Keratinocyte (primary cell): ENCODE measurements around the gene DPYSL4. TPM values are rescaled to one million over a fixed set of nuclear protein-coding genes. Genes with fewer than 3 reads are reported as not detected.

Experiments used
- DNase-seq: peaks from one replicate; pipeline ENCODE4 v3.0.0-alpha.2; 2011; ENCODE audit warnings: low read depth, missing footprints, low spot score
- FAIRE-seq: peaks from 2 replicates; lab custom pipeline; 2011; peaks lifted over from hg19 to GRCh38; lab: Jason Lieb, UNC
- H2AFZ ChIP-seq: 2 replicates; pipeline ENCODE4 v1.6.0; 2012; ENCODE audit warnings: low read length, control low read depth, inconsistent platforms; ENCODE audit not compliant: control insufficient read depth
- H3K27ac ChIP-seq: 2 replicates; pipeline ENCODE4 v1.5.1; 2011; ENCODE audit warnings: low read length; ENCODE audit not compliant: control insufficient read depth, insufficient read depth
- H3K27me3 ChIP-seq: 3 replicates; pipeline ENCODE4 v1.6.0; 2011; ENCODE audit warnings: low read length; ENCODE audit not compliant: control insufficient read depth, insufficient read depth; ENCODE audit errors: extremely low read depth
- H3K36me3 ChIP-seq, 2 experiments: 2 replicates in 1 of 2; 3 replicates in 1 of 2; pipeline ENCODE4 v1.5.1; 2011; ENCODE audit warnings: low read length in 2 of 2, mild to moderate bottlenecking in 1 of 2; ENCODE audit not compliant: control insufficient read depth in 2 of 2, insufficient read depth in 2 of 2; ENCODE audit errors: extremely low read depth in 1 of 2
- H3K4me1 ChIP-seq: 3 replicates; pipeline ENCODE4 v1.5.1; 2011; ENCODE audit warnings: low read length; ENCODE audit not compliant: control insufficient read depth, insufficient read depth; ENCODE audit errors: extremely low read depth
- H3K4me2 ChIP-seq: 3 replicates; pipeline ENCODE4 v1.6.0; 2011; ENCODE audit warnings: low read depth, low read length; ENCODE audit not compliant: control insufficient read depth, insufficient read depth; ENCODE audit errors: extremely low read depth
- H3K4me3 ChIP-seq, 3 experiments: fragments of 200-600 bp in 1 of 3; sonication (generic) in 1 of 3; 2 replicates in 2 of 3; 3 replicates in 1 of 3; pipeline ENCODE4 v1.5.1; 2011 to 2016; ENCODE audit warnings: low read length in 3 of 3, mild to moderate bottlenecking in 3 of 3, control low read depth in 2 of 3, inconsistent platforms in 1 of 3, low read depth in 1 of 3, mixed read lengths in 1 of 3, mixed run types in 1 of 3, moderate library complexity in 1 of 3; ENCODE audit not compliant: control insufficient read depth in 2 of 3, insufficient read depth in 2 of 3; ENCODE audit errors: extremely low read depth in 1 of 3
- H3K79me2 ChIP-seq: 2 replicates; pipeline ENCODE4 v1.6.0; 2012; ENCODE audit warnings: low read length; ENCODE audit not compliant: control insufficient read depth, insufficient read depth
- H3K9ac ChIP-seq: 3 replicates; pipeline ENCODE4 v1.6.0; 2011; ENCODE audit warnings: low read length; ENCODE audit not compliant: control insufficient read depth, insufficient read depth; ENCODE audit errors: extremely low read depth
- H3K9me1 ChIP-seq: 3 replicates; pipeline ENCODE4 v1.6.0; 2011; ENCODE audit warnings: low read length; ENCODE audit not compliant: control insufficient read depth, insufficient read depth; ENCODE audit errors: extremely low read depth
- H3K9me3 ChIP-seq: 2 replicates; pipeline ENCODE4 v1.5.1; 2012; ENCODE audit warnings: low read depth, low read length; ENCODE audit not compliant: control insufficient read depth
- H4K20me1 ChIP-seq: 3 replicates; pipeline ENCODE4 v1.6.0; 2011; ENCODE audit warnings: low read length; ENCODE audit not compliant: control insufficient read depth, insufficient read depth; ENCODE audit errors: extremely low read depth
- EZH2 ChIP-seq: IDR thresholded peaks from one replicate; pipeline ENCODE4 v1.6.1; 2012; ENCODE audit warnings: inconsistent platforms, mild to moderate bottlenecking, low read length, moderate library complexity
- dilution Hi-C: fragments of 300-500 bp; cut with MboI; formaldehyde crosslinking; loops from one replicate; pipeline ENCODE4 v1.7.0; 2020; ENCODE audit warnings: low sequenced_read_pairs; ENCODE audit not compliant: extremely low pct_ligation_motif_present
- polyA plus RNA-seq, 5 experiments: library from polyadenylated mRNA; depleted of rRNA in 3 of 5; stranded (reverse) in 3 of 5; stranded (forward) in 1 of 5; unstranded in 1 of 5; fragments of >200 nt; gene quantifications; 1 replicate in 1 of 5; 2 replicates in 3 of 5; 3 replicates in 1 of 5; pipeline versions ENCODE4 v1.2.1 to v1.2.3, GENCODE V29; 2011 to 2012; ENCODE audit warnings: missing spikeins in 2 of 5, low read depth in 1 of 5, low replicate concordance in 1 of 5
- TF ChIP-seq, protein P1 (sequence below), 3 experiments: IDR thresholded peaks in 1 of 3; conservative IDR thresholded peaks in 1 of 3; optimal IDR thresholded peaks in 1 of 3; 2 replicates in 2 of 3; 3 replicates in 1 of 3; pipeline versions ENCODE3 to v1.5.1; 2011; ENCODE audit warnings: low read length in 3 of 3, mild to moderate bottlenecking in 3 of 3, moderate library complexity in 2 of 3, control low read depth in 1 of 3, inconsistent platforms in 1 of 3; ENCODE audit not compliant: insufficient read depth in 2 of 3; ENCODE audit errors: extremely low read depth in 1 of 3

The DPYSL4 gene
- polyA plus RNA-seq, 1 donor (not counting 4 experiments of a cell fraction or from before 2014, with no cell fraction given) = 7.4 TPM

DNA sequence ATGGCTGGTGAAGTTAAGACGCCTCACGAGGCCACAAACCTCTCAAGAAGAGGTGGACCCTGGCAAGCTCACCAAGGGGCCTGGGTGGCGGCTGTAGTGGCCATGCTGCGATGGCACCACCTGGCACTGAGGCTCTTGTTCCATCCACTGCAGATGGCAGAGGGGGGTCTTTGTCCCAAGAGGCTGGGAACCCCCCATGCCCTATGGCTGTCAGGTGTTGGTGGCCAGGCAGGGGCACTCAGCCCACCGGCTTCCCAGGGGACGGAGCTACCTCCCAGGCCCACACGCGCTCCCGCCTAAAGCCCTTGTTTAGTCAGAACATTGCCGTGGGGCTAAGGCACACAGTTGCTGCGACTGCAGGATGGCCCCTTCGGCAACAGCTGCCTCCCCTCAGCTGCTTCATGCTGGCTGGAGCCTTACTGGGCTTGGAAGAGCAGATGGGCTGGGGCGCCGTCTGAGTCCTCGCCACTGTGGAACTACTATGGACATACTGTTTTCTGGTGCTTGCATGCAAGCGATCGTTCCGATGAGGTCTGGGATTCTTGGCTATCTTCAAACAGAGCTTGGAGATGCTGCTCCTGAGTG lies 46.8 kb downstream of the DPYSL4 start:
- Histone ChIP-seq H2AFZ (no peak overlapping the region), H3K27me3 (no peaks in the 10 kb centered on the region), H3K36me3 (no peaks in the 10 kb centered on the region), H3K4me2 (no peak overlapping the region), H3K9me1 (no peaks in the 10 kb centered on the region), H3K4me1 (no peaks in the 10 kb centered on the region), H3K9me3 (no peaks in the 10 kb centered on the region), H3K9ac (no peak overlapping the region), H3K79me2 (no peaks in the 10 kb centered on the region), H3K27ac (no peak overlapping the region), H4K20me1 (no peaks in the 10 kb centered on the region), H3K4me3 (no peak overlapping the region)
- FAIRE-seq (no peak), DNase-seq (no peak)
- dilution Hi-C loops = no loop called here
- TF ChIP-seq, protein P1, sequence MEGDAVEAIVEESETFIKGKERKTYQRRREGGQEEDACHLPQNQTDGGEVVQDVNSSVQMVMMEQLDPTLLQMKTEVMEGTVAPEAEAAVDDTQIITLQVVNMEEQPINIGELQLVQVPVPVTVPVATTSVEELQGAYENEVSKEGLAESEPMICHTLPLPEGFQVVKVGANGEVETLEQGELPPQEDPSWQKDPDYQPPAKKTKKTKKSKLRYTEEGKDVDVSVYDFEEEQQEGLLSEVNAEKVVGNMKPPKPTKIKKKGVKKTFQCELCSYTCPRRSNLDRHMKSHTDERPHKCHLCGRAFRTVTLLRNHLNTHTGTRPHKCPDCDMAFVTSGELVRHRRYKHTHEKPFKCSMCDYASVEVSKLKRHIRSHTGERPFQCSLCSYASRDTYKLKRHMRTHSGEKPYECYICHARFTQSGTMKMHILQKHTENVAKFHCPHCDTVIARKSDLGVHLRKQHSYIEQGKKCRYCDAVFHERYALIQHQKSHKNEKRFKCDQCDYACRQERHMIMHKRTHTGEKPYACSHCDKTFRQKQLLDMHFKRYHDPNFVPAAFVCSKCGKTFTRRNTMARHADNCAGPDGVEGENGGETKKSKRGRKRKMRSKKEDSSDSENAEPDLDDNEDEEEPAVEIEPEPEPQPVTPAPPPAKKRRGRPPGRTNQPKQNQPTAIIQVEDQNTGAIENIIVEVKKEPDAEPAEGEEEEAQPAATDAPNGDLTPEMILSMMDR (optimal IDR thresholded peaks at IDR 0.05 in 1 of 3, IDR thresholded peaks at IDR 0.05 in 1 of 3, conservative IDR thresholded peaks at IDR 0.05 in 1 of 3; ENCODE audit: extremely low read depth in 1 of 3, insufficient read depth in 2 of 3, low read length in 3 of 3) = no peak
- TF ChIP-seq EZH2 = no peak

DNA sequence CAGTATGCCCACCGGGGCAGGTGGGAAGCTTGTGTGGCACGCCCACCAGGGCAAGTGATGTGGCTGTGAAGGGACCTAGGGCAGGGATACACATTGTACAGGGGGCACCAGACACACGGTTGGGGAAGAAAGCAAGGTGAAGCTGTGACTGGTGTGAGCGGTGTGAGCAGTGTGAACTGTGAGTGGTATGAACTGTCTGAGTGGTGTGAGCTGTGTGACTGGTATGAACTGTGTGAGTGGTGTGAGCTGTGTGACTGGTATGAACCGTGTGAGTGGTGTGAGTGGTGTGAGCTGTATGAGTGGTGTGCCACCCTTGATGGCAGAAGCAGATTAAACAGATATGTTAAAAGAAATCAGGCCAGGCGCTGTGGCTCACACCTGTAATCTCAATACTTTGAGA lies 48.1 kb downstream of the DPYSL4 start:
- Histone ChIP-seq H3K36me3 (no peaks in the 10 kb centered on the region), H3K27ac (no peak overlapping the region), H3K27me3 (no peaks in the 10 kb centered on the region), H3K9ac (no peak overlapping the region), H4K20me1 (no peaks in the 10 kb centered on the region), H3K9me1 (no peaks in the 10 kb centered on the region), H3K4me1 (no peaks in the 10 kb centered on the region), H3K4me2 (no peak overlapping the region), H2AFZ (no peak overlapping the region), H3K79me2 (no peaks in the 10 kb centered on the region), H3K4me3 (no peak overlapping the region), H3K9me3 (no peaks in the 10 kb centered on the region)
- dilution Hi-C loops = no loop called here
- FAIRE-seq (no peak), DNase-seq (no peak)
- TF ChIP-seq, protein P1 (optimal IDR thresholded peaks at IDR 0.05 in 1 of 3, IDR thresholded peaks at IDR 0.05 in 1 of 3, conservative IDR thresholded peaks at IDR 0.05 in 1 of 3; ENCODE audit: extremely low read depth in 1 of 3, insufficient read depth in 2 of 3, low read length in 3 of 3) = no peak
- no peak for TF ChIP-seq EZH2
